Vagina (tissue), 2 donors: ENCODE data around the gene TMEM87B. TPM values are rescaled to one million over a fixed set of nuclear protein-coding genes. Genes with fewer than 3 reads are reported as not detected.
A peak's percentile ranks its signal among the peaks of the same experiment; 100 is the strongest.
"Not testable (repeated sequence)": the region's sequence is repeated elsewhere in the genome, so short reads cannot be mapped to it uniquely, and the experiment has no call there.

Experiments used
- DNase-seq, 2 donors: peaks; one replicate each; pipeline ENCODE4 v3.0.0-alpha.2; 2017; ENCODE audit errors: extremely low spot score in 2 of 2
- H3K27ac ChIP-seq: fragments of 200-600 bp; sonication (generic); one replicate; pipeline ENCODE4 v1.5.1; 2019
- H3K27me3 ChIP-seq: fragments of 200-600 bp; sonication (generic); one replicate; pipeline ENCODE4 v1.5.1; 2019
- H3K36me3 ChIP-seq, 2 donors: fragments of 200-600 bp; sonication (generic); one replicate each; pipeline ENCODE4 v1.5.1; 2017 to 2019
- H3K4me1 ChIP-seq: fragments of 200-600 bp; sonication (generic); one replicate; pipeline ENCODE4 v1.5.1; 2019
- H3K4me3 ChIP-seq, 2 donors: fragments of 200-600 bp; sonication (generic); 1 replicate in 1 of 2; 2 replicates in 1 of 2; pipeline ENCODE4 v1.5.1; 2016 to 2019
- H3K9me3 ChIP-seq: fragments of 200-600 bp; sonication (generic); one replicate; pipeline ENCODE4 v1.5.1; 2019
- CTCF ChIP-seq, 3 experiments: fragments of 450-650 bp in 2 of 3; fragments of 200-600 bp in 1 of 3; sonication (generic) in 1 of 3; IDR thresholded peaks; one replicate each; pipeline ENCODE4 v1.5.1; 2017 to 2019; ENCODE audit warnings: antibody characterized with exemption in 3 of 3, mild to moderate bottlenecking in 2 of 3, moderate library complexity in 2 of 3
- POLR2A ChIP-seq, 2 donors: fragments of 450-650 bp; IDR thresholded peaks; one replicate each; pipeline ENCODE4 v1.6.1; 2017; ENCODE audit warnings: antibody characterized with exemption in 2 of 2, mild to moderate bottlenecking in 2 of 2, moderate library complexity in 2 of 2
- POLR2AphosphoS5 ChIP-seq, 2 donors: sonication (generic); formaldehyde crosslinking; IDR thresholded peaks; one replicate each; pipeline ENCODE4 v1.9.0; 2017; ENCODE audit warnings: antibody characterized with exemption in 2 of 2, mild to moderate bottlenecking in 2 of 2, low read depth in 1 of 2; ENCODE audit not compliant: insufficient read depth in 1 of 2
- intact Hi-C: fragments of 100-400 bp; cut with DNase I; formaldehyde crosslinking; loops from one replicate; pipeline ENCODE4 v1.15.1; 2023
- total RNA-seq: library from RNA; depleted of rRNA; stranded (reverse); fragments of >200 nt; gene quantifications from one replicate; pipeline ENCODE4 v1.2.3, GENCODE V29; 2016

Gene TMEM87B
- total RNA-seq, 1 donor from 2014 or later, result 18.9 TPM

- intact Hi-C loops, result no loop called here
- Histone ChIP-seq H3K36me3 (peaks cover 0 to 55% of the 10 kb centered on the region in 2 donors), H3K4me3 (no peak overlapping the region), H3K9me3 (peaks cover 9% of the 10 kb centered on the region), H3K27me3 (no peaks in the 10 kb centered on the region), H3K27ac (no peak overlapping the region), H3K4me1 (no peaks in the 10 kb centered on the region)
- no peak for DNase-seq
- TF ChIP-seq CTCF (IDR thresholded peaks at IDR 0.05) (no peak), POLR2A (IDR thresholded peaks at IDR 0.05) (no peak), POLR2AphosphoS5 (IDR thresholded peaks at IDR 0.05; ENCODE audit: insufficient read depth in 1 of 2, low read depth in 1 of 2) (no peak)
These were observed 54.2 kb downstream of the TMEM87B start for GRCh38 chr2:112109278-112109677.

- TF ChIP-seq POLR2AphosphoS5 (IDR thresholded peaks at IDR 0.05; ENCODE audit: insufficient read depth in 1 of 2, low read depth in 1 of 2) (no peak), CTCF (IDR thresholded peaks at IDR 0.05) (no peak), POLR2A (IDR thresholded peaks at IDR 0.05) (no peak)
- no peak overlapping the region for H3K4me3 ChIP-seq
- peaks cover 9% of the 10 kb centered on the region for H3K9me3 ChIP-seq
- H3K36me3 ChIP-seq, result peaks cover 0 to 49% of the 10 kb centered on the region in 2 donors
- H3K27ac ChIP-seq, result no peak overlapping the region
- DNase-seq, result no peak
- H3K4me1 ChIP-seq, result no peaks in the 10 kb centered on the region
- no peaks in the 10 kb centered on the region for H3K27me3 ChIP-seq
- intact Hi-C loops, result no loop called here
These were observed 55.9 kb downstream of the TMEM87B start for GRCh38 chr2:112110966-112111365.

- intact Hi-C loops, H3K4me3 ChIP-seq, H3K4me1 ChIP-seq, DNase-seq, H3K27ac ChIP-seq, H3K27me3 ChIP-seq, H3K9me3 ChIP-seq: not testable (repeated sequence)
- H3K36me3 ChIP-seq, result peaks cover 0 to 49% of the 10 kb centered on the region in 2 donors
These were observed 58.3 kb downstream of the TMEM87B start for GRCh38 chr2:112113354-112113753.

GRCh38 chr2:112118148-112118547 lies 63.1 kb downstream of the TMEM87B start:
- DNase-seq, result no peak
- intact Hi-C loops, result no loop called here
- TF ChIP-seq CTCF (IDR thresholded peaks at IDR 0.05) (no peak), POLR2AphosphoS5 (IDR thresholded peaks at IDR 0.05; ENCODE audit: insufficient read depth in 1 of 2, low read depth in 1 of 2) (no peak), POLR2A (IDR thresholded peaks at IDR 0.05) (no peak)
- H3K27me3 ChIP-seq, result no peaks in the 10 kb centered on the region
- no peaks in the 10 kb centered on the region for H3K4me1 ChIP-seq
- H3K9me3 ChIP-seq, result no peaks in the 10 kb centered on the region
- H3K4me3 ChIP-seq, result no peak overlapping the region
- H3K27ac ChIP-seq, result no peak overlapping the region
- peaks cover 0 to 16% of the 10 kb centered on the region in 2 donors for H3K36me3 ChIP-seq

GRCh38 chr2:112121682-112122254 lies 66.7 kb downstream of the TMEM87B start:
- intact Hi-C loops, result loop anchor here (10.0 kb wide), 1 partner anchor 133 kb away; the partner anchor contains the start of gene ZC3H8
- Histone ChIP-seq H3K9me3 (no peaks in the 10 kb centered on the region), H3K27me3 (no peaks in the 10 kb centered on the region), H3K36me3 (peaks cover 0 to 10% of the 10 kb centered on the region in 2 donors), H3K27ac (no peak overlapping the region), H3K4me1 (no peaks in the 10 kb centered on the region), H3K4me3 (no peak overlapping the region)
- DNase-seq, result no peak
- TF ChIP-seq CTCF (IDR thresholded peaks at IDR 0.05) (peak; percentile 30 to 40 (median 35)), POLR2A (IDR thresholded peaks at IDR 0.05) (no peak), POLR2AphosphoS5 (IDR thresholded peaks at IDR 0.05; ENCODE audit: insufficient read depth in 1 of 2, low read depth in 1 of 2) (no peak)
